Transverse colon (tissue), 4 donors: ENCODE data around the gene CD28. TPM values are rescaled to one million over a fixed set of nuclear protein-coding genes. Genes with fewer than 3 reads are reported as not detected.

Experiments used
- DNase-seq: peaks from one replicate; pipeline ENCODE4 v3.0.0-alpha.2; 2019
- H3K27ac ChIP-seq, 4 donors: fragments of 200-600 bp; sonication (generic); 2 replicates each; pipeline ENCODE4 v1.5.1; 2016 to 2018; ENCODE audit warnings: inconsistent platforms in 4 of 4
- H3K27me3 ChIP-seq: fragments of 200-600 bp; sonication (generic); 2 replicates; pipeline ENCODE4 v1.5.1; 2017; ENCODE audit warnings: inconsistent platforms
- H3K36me3 ChIP-seq, 4 donors: fragments of 200-600 bp; sonication (generic); 2 replicates each; pipeline ENCODE4 v1.5.1; 2017 to 2019; ENCODE audit warnings: inconsistent platforms in 4 of 4
- H3K4me1 ChIP-seq, 4 donors: fragments of 200-600 bp; sonication (generic); 2 replicates each; pipeline ENCODE4 v1.5.1; 2017 to 2020; ENCODE audit warnings: inconsistent platforms in 4 of 4
- H3K4me3 ChIP-seq, 4 donors: fragments of 200-600 bp; sonication (generic); 1 replicate in 1 of 4; 2 replicates in 3 of 4; pipeline versions ENCODE4 v1.5.1 to v1.6.1; 2017 to 2019; ENCODE audit warnings: inconsistent platforms in 4 of 4
- H3K9me3 ChIP-seq, 2 donors: fragments of 200-600 bp; sonication (generic); 2 replicates each; pipeline ENCODE4 v1.5.1; 2017 to 2019; ENCODE audit warnings: inconsistent platforms in 2 of 2
- CTCF ChIP-seq, 5 experiments: fragments of 200-600 bp in 3 of 5; fragments of 450-650 bp in 2 of 5; sonication (generic) in 3 of 5; IDR thresholded peaks; 1 replicate in 2 of 5; 2 replicates in 3 of 5; pipeline ENCODE4 v1.5.1; 2016 to 2017; ENCODE audit warnings: antibody characterized with exemption in 5 of 5, inconsistent platforms in 3 of 5, mild to moderate bottlenecking in 2 of 5, moderate library complexity in 1 of 5
- EP300 ChIP-seq: sonication (generic); formaldehyde crosslinking; IDR thresholded peaks from one replicate; pipeline ENCODE4 v1.6.1; 2017; ENCODE audit warnings: antibody characterized with exemption, low read depth
- POLR2A ChIP-seq: fragments of 450-650 bp; IDR thresholded peaks from one replicate; pipeline ENCODE4 v1.6.1; 2016; ENCODE audit warnings: antibody characterized with exemption, mild to moderate bottlenecking, moderate library complexity
- POLR2AphosphoS5 ChIP-seq, 3 donors: sonication (generic); formaldehyde crosslinking; IDR thresholded peaks; one replicate each; pipeline ENCODE4 v1.6.1; 2016; ENCODE audit warnings: antibody characterized with exemption in 3 of 3
- WGBS, 2 donors: methylation state at CpG; one replicate each; pipeline ENCODE4 v1.1.5; 2018; ENCODE audit warnings: low coverage in 1 of 2; 5-methylcytosine and 5-hydroxymethylcytosine counted together
- in situ Hi-C, 4 donors: fragments of 200-750 bp; cut with MboI; loops; one replicate each; pipeline versions ENCODE4 v1.15.0 to v1.15.1; 2017; ENCODE audit warnings: low sequenced_read_pairs in 3 of 4, low pct_ligation_motif_present in 1 of 4, low pct_unique_long_range_greater_than_20kb in 1 of 4
- intact Hi-C: fragments of 100-400 bp; cut with DNase I; formaldehyde crosslinking; loops from one replicate; pipeline ENCODE4 v1.15.1; 2023; ENCODE audit warnings: low total_unique reads
- total RNA-seq, 4 donors: library from RNA; depleted of rRNA; stranded (reverse); fragments of >200 nt; gene quantifications; one replicate each; pipeline ENCODE4 v1.1.0, GENCODE V29; 2016

The CD28 gene
- total RNA-seq, 4 donors from 2014 or later, result 0.68 to 2.4 (median 1.5) TPM; not detected in 1

- TF ChIP-seq POLR2AphosphoS5 (IDR thresholded peaks at IDR 0.05) (no peak), EP300 (no peak), POLR2A (no peak)
- Histone ChIP-seq H3K4me1 (no peaks in the 10 kb centered on the region), H3K27me3 (no peaks in the 10 kb centered on the region), H3K36me3 (no peaks in the 10 kb centered on the region), H3K27ac (peak overlapping the region in 2 of 4 donors; percentile 21 to 34), H3K9me3 (peaks cover 0 to 4% of the 10 kb centered on the region in 2 donors), H3K4me3 (no peak overlapping the region)
- DNase-seq, result no peak
- intact Hi-C loops, result no loop called here
- in situ Hi-C loops, result no loop called here
- 86 to 89% methylated on average over 6 of the region's 6 CpGs for WGBS, 2 donors
These were observed 1.3 kb upstream of the CD28 start for GRCh38 chr2:203705178-203705577.

GRCh38 chr2:203707530-203707929, 1.1 kb downstream of the CD28 start:
- in situ Hi-C loops, result no loop called here
- DNase-seq, result no peak
- Histone ChIP-seq H3K36me3 (no peaks in the 10 kb centered on the region), H3K27me3 (no peaks in the 10 kb centered on the region), H3K9me3 (peaks cover 0 to 4% of the 10 kb centered on the region in 2 donors), H3K27ac (peak overlapping the region in 2 of 4 donors; percentile 31 to 58), H3K4me3 (peak overlapping the region in 1 of 4 donors; percentile 25), H3K4me1 (no peaks in the 10 kb centered on the region)
- TF ChIP-seq POLR2A (no peak), POLR2AphosphoS5 (IDR thresholded peaks at IDR 0.05) (no peak), EP300 (no peak), CTCF (IDR thresholded peaks at IDR 0.05) (no peak)
- WGBS, 2 donors, result 82 to 88% methylated on average over 4 to 5 of the region's 5 CpGs
- intact Hi-C loops, result no loop called here

- TF ChIP-seq CTCF (IDR thresholded peaks at IDR 0.05) (no peak), POLR2AphosphoS5 (IDR thresholded peaks at IDR 0.05) (no peak), EP300 (no peak), POLR2A (no peak)
- intact Hi-C loops, result no loop called here
- WGBS, 2 donors, result 60 to 85% methylated on average over 9 to 11 of the region's 11 CpGs
- H3K9me3 ChIP-seq, result no peaks in the 10 kb centered on the region
- in situ Hi-C loops, result no loop called here
- H3K27ac ChIP-seq, result peak overlapping the region in 2 of 4 donors; percentile 1 to 58
- H3K4me1 ChIP-seq, result no peaks in the 10 kb centered on the region
- H3K4me3 ChIP-seq, result peak overlapping the region in 1 of 4 donors; percentile 0
- no peak for DNase-seq
- no peaks in the 10 kb centered on the region for H3K36me3 ChIP-seq
- H3K27me3 ChIP-seq, result no peaks in the 10 kb centered on the region
These were observed 2.5 kb downstream of the CD28 start for GRCh38 chr2:203708846-203709396.

GRCh38 chr2:203709416-203710040, 3.1 kb downstream of the CD28 start:
- no peaks in the 10 kb centered on the region for H3K4me1 ChIP-seq
- H3K27me3 ChIP-seq, result no peaks in the 10 kb centered on the region
- H3K4me3 ChIP-seq, result no peak overlapping the region
- no peaks in the 10 kb centered on the region for H3K36me3 ChIP-seq
- H3K9me3 ChIP-seq, result no peaks in the 10 kb centered on the region
- in situ Hi-C loops (no loop called here), intact Hi-C loops (no loop called here)
- peak overlapping the region in 2 of 4 donors; percentile 3 to 58 for H3K27ac ChIP-seq
- DNase-seq, result no peak
- WGBS, 2 donors, result 84 to 86% methylated on average over 3 of the region's 3 CpGs
- no peak for TF ChIP-seq POLR2AphosphoS5 (IDR thresholded peaks at IDR 0.05)
- TF ChIP-seq CTCF (IDR thresholded peaks at IDR 0.05), result no peak
- TF ChIP-seq EP300, result no peak
- no peak for TF ChIP-seq POLR2A
